GM19468 (cell line): ENCODE data around the gene TPCN2.

Source experiments
- ATAC-seq: cut with Tn5 transposase; IDR thresholded peaks from one replicate; pipeline ENCODE4 v1.9.1; 2021; ENCODE audit warnings: mild to moderate bottlenecking, moderate library complexity, moderate number of reproducible peaks; ENCODE audit not compliant: unreplicated experiment; ENCODE audit errors: extremely low read depth

Gene TPCN2

GRCh38 chr11:69010361-69010891 lies 38.3 kb upstream of the TPCN2 start:
- no peak for ATAC-seq

- no peak for ATAC-seq
Measured at GRCh38 chr11:69010964-69011623, 37.6 kb upstream of the TPCN2 start.

- no peak for ATAC-seq
Measured at GRCh38 chr11:69011624-69012091, 37.1 kb upstream of the TPCN2 start.

GRCh38 chr11:69012092-69013008 lies 36.4 kb upstream of the TPCN2 start:
- no peak for ATAC-seq

GRCh38 chr11:69013009-69013951 lies 35.5 kb upstream of the TPCN2 start, which contains the start of gene MRGPRF:
TSS of gene MRGPRF (minus strand) at chr11:69013246. CDS start at chr11:69009901, 3,345 bp downstream.
- ATAC-seq: no peak

- no peak for ATAC-seq
Measured at GRCh38 chr11:69014084-69014851, 34.5 kb upstream of the TPCN2 start.

GRCh38 chr11:69014898-69015549 lies 33.7 kb upstream of the TPCN2 start:
- no peak for ATAC-seq

GRCh38 chr11:69017951-69018350 lies 30.8 kb upstream of the TPCN2 start:
- ATAC-seq: no peak

- no peak for ATAC-seq
Measured at GRCh38 chr11:69018924-69019323, 29.8 kb upstream of the TPCN2 start.

- ATAC-seq: no peak
Measured at GRCh38 chr11:69022260-69022659, 26.5 kb upstream of the TPCN2 start.

GRCh38 chr11:69024509-69024908 lies 24.2 kb upstream of the TPCN2 start:
- ATAC-seq: no peak

GRCh38 chr11:69027704-69028372 lies 20.9 kb upstream of the TPCN2 start:
- ATAC-seq: no peak

GRCh38 chr11:69030301-69030700 lies 18.4 kb upstream of the TPCN2 start:
- no peak for ATAC-seq

GRCh38 chr11:69032833-69033232 lies 15.9 kb upstream of the TPCN2 start:
- ATAC-seq: no peak

- ATAC-seq: no peak
Measured at GRCh38 chr11:69033431-69033830, 15.3 kb upstream of the TPCN2 start.

GRCh38 chr11:69034123-69034867 lies 14.4 kb upstream of the TPCN2 start:
- no peak for ATAC-seq

- ATAC-seq: no peak
Measured at GRCh38 chr11:69035150-69035945, 13.4 kb upstream of the TPCN2 start.
